Esophagus squamous epithelium (tissue), 4 donors: Measurements from ENCODE around the gene CIDEB.

ENCODE experiments used
- CTCF ChIP-seq, 6 experiments: fragments of 450-650 bp in 4 of 6; fragments of 200-600 bp in 2 of 6; sonication (generic) in 2 of 6; IDR thresholded peaks; one replicate each; pipeline ENCODE4 v1.5.1; 2016 to 2019; ENCODE audit warnings: antibody characterized with exemption in 6 of 6, mild to moderate bottlenecking in 4 of 6, moderate library complexity in 4 of 6
- POLR2A ChIP-seq, 4 donors: fragments of 450-650 bp; IDR thresholded peaks; one replicate each; pipeline ENCODE4 v1.6.1; 2017; ENCODE audit warnings: antibody characterized with exemption in 4 of 4, mild to moderate bottlenecking in 4 of 4, moderate library complexity in 3 of 4

DNA sequence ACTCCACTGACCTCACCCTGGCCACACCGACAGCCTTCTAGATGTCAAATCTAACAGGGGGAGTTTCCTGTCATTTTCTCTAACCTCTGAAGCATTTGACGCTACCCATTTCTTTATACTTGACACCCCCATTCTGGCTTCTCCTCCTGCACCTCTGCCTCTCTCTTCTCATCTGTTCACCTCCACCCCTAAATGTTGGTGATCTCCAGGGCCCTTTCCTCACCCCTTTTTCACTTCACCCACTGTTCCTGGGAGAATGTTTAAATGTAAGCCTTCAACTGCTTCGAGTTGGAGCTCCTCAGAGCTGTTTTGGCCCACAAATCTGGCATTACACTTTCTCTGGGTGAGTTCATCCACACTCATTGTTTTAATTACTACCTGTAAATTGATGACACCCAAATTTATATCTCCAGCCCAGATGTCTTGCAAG is 35.9 kb downstream of the CIDEB start:
- TF ChIP-seq CTCF (IDR thresholded peaks at IDR 0.05), result no peak
- TF ChIP-seq POLR2A (IDR thresholded peaks at IDR 0.05), result no peak
